GM19397 (cell line): Measurements from ENCODE around the gene CFAP97D2.
"Not testable (repeated sequence)": the region's sequence is repeated elsewhere in the genome, so short reads cannot be mapped to it uniquely, and the experiment has no call there.

ENCODE experiments used
- ATAC-seq: cut with Tn5 transposase; IDR thresholded peaks from one replicate; pipeline ENCODE4 v1.9.1; 2021; ENCODE audit warnings: mild to moderate bottlenecking, moderate library complexity; ENCODE audit not compliant: unreplicated experiment

CFAP97D2 gene

DNA sequence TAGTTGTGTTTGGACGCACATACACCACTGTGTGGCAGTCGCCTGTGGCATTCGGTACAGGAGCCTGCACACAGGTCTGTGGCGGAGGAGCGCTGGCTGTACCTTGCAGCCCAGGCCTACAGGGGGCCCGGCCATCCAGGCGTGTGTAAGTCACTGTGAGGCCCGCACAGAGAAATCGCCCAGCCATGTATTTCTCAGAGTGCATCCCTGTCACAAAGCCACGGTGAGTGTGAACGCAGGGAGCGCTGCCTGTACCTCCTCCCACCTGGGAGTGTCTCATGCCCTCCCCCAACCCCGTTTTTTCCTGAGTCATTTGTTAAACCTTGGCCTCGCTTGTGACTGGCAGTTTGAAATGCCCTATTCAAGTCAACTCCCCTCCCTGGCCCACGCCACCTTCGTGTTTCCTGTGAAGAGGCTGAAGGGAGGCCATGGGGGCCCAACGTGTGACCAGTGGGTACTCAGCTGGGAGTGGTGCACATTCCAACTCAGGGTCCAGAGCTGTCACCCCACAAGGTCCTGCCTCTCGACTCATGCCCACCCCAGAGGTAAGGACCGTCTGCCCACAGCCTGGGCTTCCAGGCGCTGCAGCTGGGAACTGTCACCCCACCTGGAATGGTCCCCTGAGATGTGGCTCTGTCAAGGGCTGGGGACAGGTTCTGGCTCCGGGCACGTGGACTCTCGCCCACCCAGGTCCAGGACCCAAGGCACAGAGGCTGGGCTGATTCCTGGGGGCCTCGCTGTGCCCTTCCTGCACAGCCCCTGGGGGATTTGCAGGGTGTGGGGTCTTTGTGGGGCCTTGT, 35.1 kb upstream of the CFAP97D2 start:
- ATAC-seq: no peak

DNA sequence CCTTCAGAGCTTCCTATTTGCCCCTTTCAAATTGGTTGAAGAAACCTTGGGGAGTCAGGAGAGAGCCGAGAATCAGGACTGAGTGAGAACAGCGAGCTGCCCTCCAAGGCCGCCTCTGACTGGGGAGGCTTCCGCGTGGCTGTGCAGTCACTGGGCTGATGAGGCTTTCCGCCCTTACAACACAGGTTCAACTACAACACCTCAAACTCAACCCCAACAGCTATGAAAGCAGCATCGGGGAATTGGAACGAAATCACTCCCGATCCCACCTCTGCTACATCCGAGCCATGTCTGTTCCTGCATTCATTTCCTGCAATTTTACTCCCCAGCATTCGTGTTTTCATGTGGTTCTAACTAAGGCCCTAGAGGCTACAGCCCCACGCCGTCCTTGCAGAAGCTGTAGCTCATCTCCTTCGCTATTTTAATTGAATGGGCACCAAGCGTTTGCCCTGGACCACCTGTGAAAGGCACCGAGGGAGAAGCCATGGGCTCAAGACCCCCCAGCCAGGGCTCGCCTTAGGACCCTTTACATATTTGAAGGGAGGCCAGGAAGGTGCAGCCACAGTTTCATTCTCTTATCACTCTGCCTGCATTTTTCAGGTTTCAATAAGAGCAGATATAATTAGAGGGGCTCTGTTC, 34.3 kb upstream of the CFAP97D2 start:
- ATAC-seq: no peak

DNA sequence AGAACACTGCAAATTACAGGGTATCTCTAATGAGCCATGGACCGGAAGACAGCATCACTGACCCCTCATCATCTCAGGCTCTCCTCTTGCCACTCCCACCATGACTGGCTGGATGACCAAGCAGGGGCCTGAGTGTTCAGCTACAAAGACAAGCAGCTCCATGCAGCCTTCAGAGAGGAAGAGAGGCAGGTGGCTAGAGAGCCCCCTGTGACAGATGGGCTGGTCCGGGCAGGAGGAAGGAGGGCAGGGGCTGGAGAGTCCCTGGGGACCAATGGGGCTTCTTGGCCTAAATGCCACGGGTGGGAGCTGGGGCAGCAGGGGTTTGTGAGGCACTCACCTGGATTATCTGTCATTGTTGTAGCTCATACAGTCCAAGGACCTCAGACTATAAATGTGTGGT, 33.8 kb upstream of the CFAP97D2 start:
- ATAC-seq: no peak

DNA sequence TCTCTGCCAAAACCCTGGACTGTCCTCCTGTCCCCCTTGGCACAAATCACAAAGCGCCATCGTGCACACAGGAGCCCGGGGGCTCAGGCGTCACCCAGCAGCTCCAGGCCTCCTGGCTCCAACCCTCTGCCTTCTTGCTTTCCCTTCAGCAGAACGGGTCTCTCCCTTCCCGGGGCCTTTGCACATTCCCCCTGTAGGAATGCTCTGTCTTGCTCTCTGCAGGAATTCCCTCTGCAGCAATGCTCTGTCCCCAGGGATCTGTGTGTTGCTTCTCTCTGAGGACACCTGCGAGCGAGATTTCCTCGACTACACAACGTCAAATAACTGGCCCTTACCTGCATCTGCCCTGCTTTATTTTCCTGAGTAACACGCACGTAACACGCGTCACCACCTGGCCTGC, 33.3 kb upstream of the CFAP97D2 start:
- ATAC-seq: no peak

DNA sequence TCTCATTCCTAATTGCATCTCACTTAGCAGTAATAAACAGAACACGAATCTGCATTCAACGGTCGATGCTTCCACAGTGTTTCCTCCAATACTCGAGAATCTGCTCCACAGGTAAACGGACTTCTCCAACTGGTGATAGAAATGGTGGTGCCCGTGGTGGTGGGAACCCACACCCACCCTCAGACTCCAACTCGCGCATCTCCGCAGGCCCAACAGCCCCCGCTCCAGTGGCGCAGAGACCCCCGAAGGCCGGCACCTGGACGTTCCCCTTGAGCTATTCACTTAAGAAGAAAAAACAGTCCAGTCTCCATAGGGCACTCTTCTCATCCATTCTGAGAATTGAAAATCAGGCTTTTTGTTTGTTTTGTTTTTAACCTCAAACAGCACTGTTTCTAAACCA, 32.9 kb upstream of the CFAP97D2 start:
- no peak for ATAC-seq

GRCh38 chr13:114146629-114147028, 32.4 kb upstream of the CFAP97D2 start:
- ATAC-seq: no peak

DNA sequence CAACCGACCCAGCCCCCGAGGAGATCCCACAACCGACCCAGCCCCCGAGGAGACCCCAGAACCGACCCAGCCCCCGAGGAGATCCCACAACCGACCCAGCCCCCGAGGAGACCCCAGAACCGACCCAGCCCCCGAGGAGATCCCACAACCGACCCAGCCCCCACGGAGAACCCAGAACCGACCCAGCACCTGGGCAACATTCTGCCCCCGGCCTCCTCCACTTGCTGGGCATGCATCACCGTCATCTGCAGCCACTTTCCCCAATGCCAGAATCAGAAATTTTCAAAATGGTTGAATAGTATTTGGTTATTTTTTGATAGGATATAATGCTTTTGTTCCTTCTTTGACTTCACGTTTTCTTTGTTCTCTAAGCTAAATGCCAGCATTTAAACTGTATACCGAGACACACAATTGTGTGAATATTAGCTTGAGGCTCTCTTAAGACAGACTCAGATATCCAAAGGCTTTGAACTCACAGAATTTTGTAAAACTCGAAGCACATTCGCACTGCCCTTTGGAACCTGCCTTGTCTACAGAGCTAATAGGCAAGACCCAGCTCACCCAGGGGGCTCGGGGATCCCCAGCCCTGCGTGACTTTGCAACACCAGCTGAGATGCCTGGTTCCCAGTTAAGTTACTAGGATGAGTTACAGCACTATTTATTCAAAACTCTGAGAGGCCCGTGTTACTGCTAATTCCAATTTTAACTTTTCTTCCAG, 31.1 kb upstream of the CFAP97D2 start:
- peak; percentile 32 for ATAC-seq

- peak; percentile 87 for ATAC-seq
Measured at GRCh38 chr13:114148521-114148855, 30.6 kb upstream of the CFAP97D2 start.

GRCh38 chr13:114148886-114149285, 30.2 kb upstream of the CFAP97D2 start:
- ATAC-seq: not testable (repeated sequence)

GRCh38 chr13:114149774-114150740, 29.0 kb upstream of the CFAP97D2 start:
- no peak for ATAC-seq

DNA sequence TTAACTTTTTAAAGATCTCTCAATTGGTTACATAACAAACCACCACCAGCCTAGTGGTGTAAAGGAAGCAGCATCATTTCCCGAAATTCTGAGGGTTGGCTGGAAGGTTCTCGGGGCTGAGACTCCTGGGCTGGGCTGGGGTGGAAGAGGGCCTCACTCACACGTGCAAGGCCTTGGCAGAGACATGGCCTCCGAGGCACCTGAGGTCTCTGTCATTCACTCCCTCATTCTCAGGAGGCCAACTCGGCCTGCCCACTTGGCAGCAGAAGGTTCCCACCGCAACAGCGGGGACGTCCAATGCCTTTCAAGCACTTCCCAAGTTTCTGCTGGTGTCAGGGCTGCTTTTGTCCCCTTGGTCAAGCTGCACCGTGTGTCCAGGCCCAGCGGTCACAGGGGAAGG, 28.0 kb upstream of the CFAP97D2 start:
- no peak for ATAC-seq

DNA sequence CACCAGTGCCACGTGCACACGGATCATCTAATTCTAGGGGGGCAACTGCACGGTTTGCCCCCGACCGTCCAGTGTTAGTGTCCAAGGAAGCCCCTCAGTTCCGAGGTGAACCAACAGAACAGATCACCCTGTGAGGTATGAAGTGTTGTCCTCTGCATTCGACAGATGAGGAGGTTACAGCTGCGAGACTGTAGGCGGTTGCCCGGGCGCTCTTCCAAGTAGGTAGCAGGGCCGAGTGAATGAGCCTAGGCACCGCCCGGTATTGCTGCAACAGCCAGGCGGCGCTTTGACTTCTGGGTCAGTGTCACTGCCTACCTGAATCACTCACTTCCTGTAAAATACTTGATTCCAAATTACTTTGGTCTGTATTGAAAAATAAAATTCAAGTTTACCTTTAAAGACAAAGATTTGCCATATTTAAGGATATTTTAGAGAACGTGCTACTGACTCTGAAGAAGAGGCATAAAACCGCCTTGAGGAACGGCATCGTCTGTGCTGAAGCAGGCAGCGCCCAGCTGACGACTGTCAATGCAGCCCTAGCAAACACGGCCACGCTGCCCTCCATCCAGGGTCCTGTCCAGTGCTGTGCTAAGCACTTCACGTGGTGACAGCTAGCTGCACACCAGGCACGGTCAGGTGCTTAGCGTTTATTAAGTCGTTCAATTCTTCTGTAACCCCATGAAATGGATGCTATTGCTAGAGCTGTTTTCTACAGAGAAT, 27.3 kb upstream of the CFAP97D2 start:
- ATAC-seq: no peak

GRCh38 chr13:114152285-114152645, 26.8 kb upstream of the CFAP97D2 start:
- no peak for ATAC-seq

DNA sequence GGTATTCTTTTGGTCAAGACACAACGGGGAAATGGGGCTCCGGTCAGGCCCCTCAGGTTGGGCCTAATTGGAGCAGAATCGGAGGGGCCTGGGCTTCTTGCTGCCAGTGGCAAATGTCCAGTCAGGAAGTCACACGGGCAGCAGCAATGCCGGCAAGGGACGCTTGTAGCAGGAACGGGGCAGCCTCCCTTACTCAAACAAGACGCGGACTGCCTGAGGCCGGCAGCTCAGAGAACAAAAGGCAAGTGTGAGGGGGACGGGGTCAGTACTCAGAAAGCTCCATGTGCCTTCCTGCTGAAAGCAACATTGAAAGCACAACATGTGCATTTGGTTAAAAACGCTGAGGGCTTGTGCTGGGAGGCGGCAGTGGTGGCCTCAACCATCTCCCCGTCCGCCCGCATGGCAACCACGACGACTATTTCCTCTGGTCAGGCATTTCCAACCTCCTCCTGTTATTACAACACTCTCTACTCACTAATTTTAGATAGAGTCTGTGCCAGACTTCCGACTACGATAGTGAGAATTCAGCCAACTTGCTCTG, 26.2 kb upstream of the CFAP97D2 start:
- no peak for ATAC-seq

GRCh38 chr13:114153485-114154080, 25.5 kb upstream of the CFAP97D2 start:
- ATAC-seq: no peak

- no peak for ATAC-seq
Measured at GRCh38 chr13:114154476-114154875, 24.6 kb upstream of the CFAP97D2 start.

- ATAC-seq: no peak
Measured at GRCh38 chr13:114155320-114155719, 23.7 kb upstream of the CFAP97D2 start.

- no peak for ATAC-seq
Measured at GRCh38 chr13:114155926-114156883, 22.9 kb upstream of the CFAP97D2 start.
